HEK293 (cell line): ENCODE measurements around the gene MED8.

Experiments
- INSM2 ChIP-seq: fragments of 450-650 bp; formaldehyde crosslinking; IDR thresholded peaks from 2 replicates; pipeline ENCODE4 v1.5.1; 2016; ENCODE audit warnings: missing biosample characterization, missing genetic modification characterization
- KLF10 ChIP-seq: fragments of 450-650 bp; IDR thresholded peaks from 2 replicates; pipeline ENCODE4 v1.5.1; 2018; ENCODE audit warnings: missing biosample characterization, mild to moderate bottlenecking, missing genetic modification characterization
- MEIS1 ChIP-seq: sonication (generic); formaldehyde crosslinking; IDR thresholded peaks from 2 replicates; pipeline ENCODE4 v1.8.1; 2022; ENCODE audit warnings: missing genetic modification reagents, mild to moderate bottlenecking, borderline replicate concordance
- PRDM10 ChIP-seq: fragments of 450-650 bp; formaldehyde crosslinking; IDR thresholded peaks from 2 replicates; pipeline ENCODE4 v1.5.1; 2016; ENCODE audit warnings: missing biosample characterization, missing genetic modification characterization
- SETDB1 ChIP-seq: IDR thresholded peaks from one replicate; pipeline ENCODE4 v1.6.1; 2017; ENCODE audit warnings: mild to moderate bottlenecking, low read length, moderate library complexity, mixed read lengths; ENCODE audit not compliant: insufficient read length
- TCF7L2 ChIP-seq: IDR thresholded peaks from 2 replicates; pipeline ENCODE4 v1.6.1; 2011; ENCODE audit warnings: low read depth, mild to moderate bottlenecking, inconsistent platforms, low read length, moderate library complexity, borderline replicate concordance
- TRIM28 ChIP-seq: IDR thresholded peaks from 2 replicates; pipeline ENCODE4 v1.6.1; 2011; ENCODE audit warnings: low read length, control low read depth, borderline replicate concordance
- ZBTB48 ChIP-seq: fragments of 450-650 bp; formaldehyde crosslinking; IDR thresholded peaks from 2 replicates; pipeline ENCODE4 v1.5.1; 2016; ENCODE audit warnings: missing biosample characterization, missing genetic modification characterization
- ZFHX2 ChIP-seq: fragments of 450-650 bp; formaldehyde crosslinking; conservative IDR thresholded peaks from 2 replicates; pipeline ENCODE4 v1.5.1; 2016; ENCODE audit warnings: missing biosample characterization, missing genetic modification characterization
- ZFP3 ChIP-seq: fragments of 450-650 bp; formaldehyde crosslinking; IDR thresholded peaks from 2 replicates; pipeline ENCODE4 v1.5.1; 2016; ENCODE audit warnings: low read depth, missing biosample characterization, missing genetic modification characterization
- ZFP69B ChIP-seq: fragments of 450-650 bp; formaldehyde crosslinking; IDR thresholded peaks from 2 replicates; pipeline ENCODE4 v1.5.1; 2016; ENCODE audit warnings: missing biosample characterization, missing genetic modification characterization
- ZIC2 ChIP-seq: fragments of 450-650 bp; formaldehyde crosslinking; IDR thresholded peaks from 2 replicates; pipeline ENCODE4 v1.5.1; 2016; ENCODE audit warnings: missing biosample characterization, missing genetic modification characterization
- ZNF138 ChIP-seq: fragments of 450-650 bp; formaldehyde crosslinking; IDR thresholded peaks from 2 replicates; pipeline ENCODE4 v1.5.1; 2016; ENCODE audit warnings: missing biosample characterization, missing genetic modification characterization, borderline replicate concordance
- ZNF239 ChIP-seq: fragments of 450-650 bp; formaldehyde crosslinking; IDR thresholded peaks from 2 replicates; pipeline ENCODE4 v1.5.1; 2016; ENCODE audit warnings: missing biosample characterization, missing genetic modification characterization
- ZNF433 ChIP-seq: fragments of 450-650 bp; formaldehyde crosslinking; IDR thresholded peaks from 2 replicates; pipeline ENCODE4 v1.5.1; 2016; ENCODE audit warnings: missing biosample characterization, missing genetic modification characterization, low read depth
- ZNF548 ChIP-seq: fragments of 450-650 bp; formaldehyde crosslinking; IDR thresholded peaks from 2 replicates; pipeline ENCODE4 v1.5.1; 2016; ENCODE audit warnings: missing biosample characterization, missing genetic modification characterization
- ZNF580 ChIP-seq: fragments of 450-650 bp; formaldehyde crosslinking; IDR thresholded peaks from 2 replicates; pipeline ENCODE4 v1.5.1; 2016; ENCODE audit warnings: missing biosample characterization, missing genetic modification characterization
- ZNF585B ChIP-seq: fragments of 450-650 bp; formaldehyde crosslinking; IDR thresholded peaks from 2 replicates; pipeline ENCODE4 v1.5.1; 2016; ENCODE audit warnings: missing biosample characterization, missing genetic modification characterization
- ZNF670 ChIP-seq: fragments of 450-650 bp; formaldehyde crosslinking; IDR thresholded peaks from 2 replicates; pipeline ENCODE4 v1.5.1; 2016; ENCODE audit warnings: missing biosample characterization, missing genetic modification characterization, low read depth
- ZNF768 ChIP-seq: fragments of 450-650 bp; formaldehyde crosslinking; IDR thresholded peaks from 2 replicates; pipeline ENCODE4 v1.5.1; 2018; ENCODE audit warnings: missing biosample characterization, mild to moderate bottlenecking, missing genetic modification characterization
- ZNF843 ChIP-seq: fragments of 450-650 bp; formaldehyde crosslinking; IDR thresholded peaks from 2 replicates; pipeline ENCODE4 v1.5.1; 2016; ENCODE audit warnings: missing biosample characterization, missing genetic modification characterization
- TF ChIP-seq, protein P1 (sequence below): fragments of 450-650 bp; formaldehyde crosslinking; IDR thresholded peaks from 2 replicates; pipeline ENCODE4 v1.5.1; 2016; ENCODE audit warnings: missing biosample characterization, missing genetic modification characterization
- TF ChIP-seq, protein P2 (sequence below): fragments of 450-650 bp; formaldehyde crosslinking; IDR thresholded peaks from 2 replicates; pipeline ENCODE4 v1.5.1; 2016; ENCODE audit warnings: missing biosample characterization, missing genetic modification characterization
- TF ChIP-seq, protein P3 (sequence below): fragments of 450-650 bp; formaldehyde crosslinking; conservative IDR thresholded peaks from 2 replicates; pipeline ENCODE4 v1.5.1; 2016; ENCODE audit warnings: low read depth, missing biosample characterization, missing genetic modification characterization

The MED8 gene

DNA sequence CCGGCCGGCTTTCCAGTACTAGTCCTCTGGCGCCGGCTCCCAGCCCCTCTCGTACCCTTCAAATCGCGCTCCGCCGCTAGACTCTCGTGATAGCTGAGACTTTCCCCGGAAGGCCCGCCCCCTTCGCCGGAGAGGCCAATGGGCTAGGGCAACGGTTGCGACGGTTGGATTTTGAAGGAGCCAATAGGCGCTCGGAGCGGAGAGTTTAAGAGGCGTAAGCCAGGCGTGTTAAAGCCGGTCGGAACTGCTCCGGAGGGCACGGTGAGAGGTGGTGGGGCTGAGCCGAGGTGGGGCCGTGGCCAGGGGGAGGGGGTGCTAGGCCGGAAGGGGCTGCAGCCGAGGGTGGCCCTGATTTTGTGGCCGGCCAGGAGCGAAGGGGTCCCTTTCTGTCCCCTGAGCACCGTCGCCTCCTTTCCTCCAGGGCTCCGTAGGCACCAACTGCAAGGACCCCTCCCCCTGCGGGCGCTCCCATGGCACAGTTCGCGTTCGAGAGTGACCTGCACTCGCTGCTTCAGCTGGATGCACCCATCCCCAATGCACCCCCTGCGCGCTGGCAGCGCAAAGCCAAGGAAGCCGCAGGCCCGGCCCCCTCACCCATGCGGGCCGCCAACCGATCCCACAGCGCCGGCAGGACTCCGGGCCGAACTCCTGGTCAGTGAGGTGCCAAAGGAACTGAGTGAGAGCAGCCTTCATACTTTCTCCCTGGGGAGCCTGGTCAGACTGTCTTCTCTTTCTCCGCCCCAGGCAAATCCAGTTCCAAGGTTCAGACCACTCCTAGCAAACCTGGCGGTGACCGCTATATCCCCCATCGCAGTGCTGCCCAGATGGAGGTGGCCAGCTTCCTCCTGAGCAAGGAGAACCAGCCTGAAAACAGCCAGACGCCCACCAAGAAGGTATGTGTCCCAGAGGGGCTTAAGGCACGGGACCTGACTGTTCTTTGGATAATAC, 30.6 kb downstream of the MED8 start, which contains the start of gene CDC20 (continued):
- TF ChIP-seq ZNF580 (tag by site-specific recombination) (no peak), ZFP69B (tag by site-specific recombination) (peak; percentile 75), PRDM10 (tag by site-specific recombination) (peak; percentile 92), ZNF433 (tag by site-specific recombination) (no peak), MEIS1 (no peak), SETDB1 (no peak), ZNF239 (tag by site-specific recombination) (no peak), ZBTB48 (tag by site-specific recombination) (peak; percentile 72), ZFP3 (tag by site-specific recombination) (no peak), INSM2 (tag by site-specific recombination) (no peak), KLF10 (tag by site-specific recombination) (0 out of 2 replicates have a peak, but pooled peaks have one; percentile 27), ZIC2 (tag by site-specific recombination) (0 out of 2 replicates have a peak, but pooled peaks have one; percentile 12), ZFHX2 (tag by site-specific recombination) (no peak), ZNF768 (tag by site-specific recombination) (no peak), ZNF138 (tag by site-specific recombination) (no peak), ZNF585B (no peak), ZNF843 (tag by site-specific recombination) (peak; percentile 11; the same call in 1 of the 2 replicates), ZNF548 (tag by site-specific recombination) (no peak), TCF7L2 (no peak), ZNF670 (tag by site-specific recombination) (no peak), TRIM28 (no peak)
- TF ChIP-seq, protein P1, sequence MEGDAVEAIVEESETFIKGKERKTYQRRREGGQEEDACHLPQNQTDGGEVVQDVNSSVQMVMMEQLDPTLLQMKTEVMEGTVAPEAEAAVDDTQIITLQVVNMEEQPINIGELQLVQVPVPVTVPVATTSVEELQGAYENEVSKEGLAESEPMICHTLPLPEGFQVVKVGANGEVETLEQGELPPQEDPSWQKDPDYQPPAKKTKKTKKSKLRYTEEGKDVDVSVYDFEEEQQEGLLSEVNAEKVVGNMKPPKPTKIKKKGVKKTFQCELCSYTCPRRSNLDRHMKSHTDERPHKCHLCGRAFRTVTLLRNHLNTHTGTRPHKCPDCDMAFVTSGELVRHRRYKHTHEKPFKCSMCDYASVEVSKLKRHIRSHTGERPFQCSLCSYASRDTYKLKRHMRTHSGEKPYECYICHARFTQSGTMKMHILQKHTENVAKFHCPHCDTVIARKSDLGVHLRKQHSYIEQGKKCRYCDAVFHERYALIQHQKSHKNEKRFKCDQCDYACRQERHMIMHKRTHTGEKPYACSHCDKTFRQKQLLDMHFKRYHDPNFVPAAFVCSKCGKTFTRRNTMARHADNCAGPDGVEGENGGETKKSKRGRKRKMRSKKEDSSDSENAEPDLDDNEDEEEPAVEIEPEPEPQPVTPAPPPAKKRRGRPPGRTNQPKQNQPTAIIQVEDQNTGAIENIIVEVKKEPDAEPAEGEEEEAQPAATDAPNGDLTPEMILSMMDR (tag by site-specific recombination): peak; percentile 39; the same call in 1 of the 2 replicates
- TF ChIP-seq, protein P2, sequence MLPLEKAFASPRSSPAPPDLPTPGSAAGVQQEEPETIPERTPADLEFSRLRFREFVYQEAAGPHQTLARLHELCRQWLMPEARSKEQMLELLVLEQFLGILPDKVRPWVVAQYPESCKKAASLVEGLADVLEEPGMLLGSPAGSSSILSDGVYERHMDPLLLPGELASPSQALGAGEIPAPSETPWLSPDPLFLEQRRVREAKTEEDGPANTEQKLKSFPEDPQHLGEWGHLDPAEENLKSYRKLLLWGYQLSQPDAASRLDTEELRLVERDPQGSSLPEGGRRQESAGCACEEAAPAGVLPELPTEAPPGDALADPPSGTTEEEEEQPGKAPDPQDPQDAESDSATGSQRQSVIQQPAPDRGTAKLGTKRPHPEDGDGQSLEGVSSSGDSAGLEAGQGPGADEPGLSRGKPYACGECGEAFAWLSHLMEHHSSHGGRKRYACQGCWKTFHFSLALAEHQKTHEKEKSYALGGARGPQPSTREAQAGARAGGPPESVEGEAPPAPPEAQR (tag by site-specific recombination): no peak
- TF ChIP-seq, protein P3, sequence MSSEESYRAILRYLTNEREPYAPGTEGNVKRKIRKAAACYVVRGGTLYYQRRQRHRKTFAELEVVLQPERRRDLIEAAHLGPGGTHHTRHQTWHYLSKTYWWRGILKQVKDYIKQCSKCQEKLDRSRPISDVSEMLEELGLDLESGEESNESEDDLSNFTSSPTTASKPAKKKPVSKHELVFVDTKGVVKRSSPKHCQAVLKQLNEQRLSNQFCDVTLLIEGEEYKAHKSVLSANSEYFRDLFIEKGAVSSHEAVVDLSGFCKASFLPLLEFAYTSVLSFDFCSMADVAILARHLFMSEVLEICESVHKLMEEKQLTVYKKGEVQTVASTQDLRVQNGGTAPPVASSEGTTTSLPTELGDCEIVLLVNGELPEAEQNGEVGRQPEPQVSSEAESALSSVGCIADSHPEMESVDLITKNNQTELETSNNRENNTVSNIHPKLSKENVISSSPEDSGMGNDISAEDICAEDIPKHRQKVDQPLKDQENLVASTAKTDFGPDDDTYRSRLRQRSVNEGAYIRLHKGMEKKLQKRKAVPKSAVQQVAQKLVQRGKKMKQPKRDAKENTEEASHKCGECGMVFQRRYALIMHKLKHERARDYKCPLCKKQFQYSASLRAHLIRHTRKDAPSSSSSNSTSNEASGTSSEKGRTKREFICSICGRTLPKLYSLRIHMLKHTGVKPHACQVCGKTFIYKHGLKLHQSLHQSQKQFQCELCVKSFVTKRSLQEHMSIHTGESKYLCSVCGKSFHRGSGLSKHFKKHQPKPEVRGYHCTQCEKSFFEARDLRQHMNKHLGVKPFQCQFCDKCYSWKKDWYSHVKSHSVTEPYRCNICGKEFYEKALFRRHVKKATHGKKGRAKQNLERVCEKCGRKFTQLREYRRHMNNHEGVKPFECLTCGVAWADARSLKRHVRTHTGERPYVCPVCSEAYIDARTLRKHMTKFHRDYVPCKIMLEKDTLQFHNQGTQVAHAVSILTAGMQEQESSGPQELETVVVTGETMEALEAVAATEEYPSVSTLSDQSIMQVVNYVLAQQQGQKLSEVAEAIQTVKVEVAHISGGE (tag by site-specific recombination): peak; percentile 76
